CD4-positive, alpha-beta T cell treated with Interleukin-17A for 1 hour (primary cell): ENCODE results near the gene ZNHIT2.
"Not testable (repeated sequence)": the region's sequence is repeated elsewhere in the genome, so short reads cannot be mapped to it uniquely, and the experiment has no call there.

ENCODE experiments used
- DNase-seq: peaks from one replicate; pipeline ENCODE4 v3.0.0-alpha.2; 2020

ZNHIT2 gene

DNA sequence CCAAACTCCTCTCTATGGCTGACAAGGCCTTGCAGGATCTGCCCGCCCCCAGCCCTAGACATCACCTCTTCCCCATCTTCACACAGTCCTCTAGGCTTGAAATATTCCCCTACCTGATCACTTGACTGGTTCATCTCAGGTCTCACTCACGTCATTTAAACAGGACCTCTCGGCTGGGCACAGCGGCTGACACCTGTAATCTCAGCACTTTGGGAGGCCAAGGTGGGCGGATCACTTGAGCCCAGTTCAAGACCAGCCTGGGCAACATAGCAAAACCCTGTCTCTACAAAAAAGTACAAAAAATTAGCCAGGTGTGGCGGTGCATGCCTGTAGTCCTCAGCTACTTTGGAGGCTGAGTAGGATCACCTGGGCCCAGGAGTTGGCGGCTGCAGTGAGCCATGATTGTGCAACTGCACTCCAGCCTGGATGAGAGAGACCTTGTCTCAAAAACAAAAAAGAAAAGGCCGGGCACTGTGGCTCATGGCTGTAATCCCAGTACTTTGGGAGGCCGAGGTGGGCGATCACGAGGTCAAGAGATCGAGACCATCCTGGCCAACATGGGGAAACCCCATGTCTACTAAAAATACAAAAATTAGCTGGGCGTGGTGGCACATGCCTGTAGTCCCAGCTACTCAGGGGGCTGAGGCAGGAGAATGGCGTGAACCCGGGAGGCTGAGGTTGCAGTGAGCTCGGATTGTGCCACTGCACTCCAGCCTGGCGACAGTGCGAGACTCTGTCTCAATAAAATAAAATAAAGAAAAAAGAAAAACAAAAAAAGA, 1.6 kb upstream of the ZNHIT2 start:
- not testable (repeated sequence) for DNase-seq

DNA sequence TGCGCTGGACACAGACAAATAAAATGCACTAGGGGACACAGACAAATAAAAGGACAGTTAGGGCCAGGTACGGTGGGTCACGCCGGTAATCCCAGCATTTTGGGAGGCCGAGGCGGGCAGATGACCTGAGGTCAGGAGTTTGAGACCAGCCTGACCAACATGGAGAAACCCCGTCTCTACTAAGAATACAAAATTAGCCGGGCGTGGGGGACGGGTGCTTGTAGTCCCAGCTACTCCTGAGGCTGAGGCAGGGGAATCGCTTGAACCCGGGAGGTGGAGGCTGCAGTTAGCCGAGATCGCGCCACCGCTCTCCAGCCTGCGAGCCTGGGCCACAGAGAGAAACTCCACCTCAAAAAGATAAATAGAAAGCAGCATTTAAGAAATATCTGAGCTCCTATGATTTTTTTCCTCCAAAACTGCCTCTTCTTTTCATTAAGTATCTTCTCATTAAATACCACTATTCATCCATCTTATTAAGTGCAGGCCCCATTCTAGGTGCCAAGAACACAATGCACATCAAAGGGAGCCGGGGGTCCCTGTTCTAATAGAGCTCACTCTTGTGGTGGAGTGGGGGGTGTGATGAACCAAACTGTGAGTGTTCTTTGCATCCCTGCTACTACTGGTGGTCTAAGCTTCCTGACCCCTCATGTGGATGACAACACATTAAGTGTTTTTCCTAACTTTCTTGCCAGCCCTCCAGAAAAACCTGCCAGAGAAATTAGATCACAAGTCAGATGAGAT, 766 bp upstream of the ZNHIT2 start:
- no peak for DNase-seq

DNA sequence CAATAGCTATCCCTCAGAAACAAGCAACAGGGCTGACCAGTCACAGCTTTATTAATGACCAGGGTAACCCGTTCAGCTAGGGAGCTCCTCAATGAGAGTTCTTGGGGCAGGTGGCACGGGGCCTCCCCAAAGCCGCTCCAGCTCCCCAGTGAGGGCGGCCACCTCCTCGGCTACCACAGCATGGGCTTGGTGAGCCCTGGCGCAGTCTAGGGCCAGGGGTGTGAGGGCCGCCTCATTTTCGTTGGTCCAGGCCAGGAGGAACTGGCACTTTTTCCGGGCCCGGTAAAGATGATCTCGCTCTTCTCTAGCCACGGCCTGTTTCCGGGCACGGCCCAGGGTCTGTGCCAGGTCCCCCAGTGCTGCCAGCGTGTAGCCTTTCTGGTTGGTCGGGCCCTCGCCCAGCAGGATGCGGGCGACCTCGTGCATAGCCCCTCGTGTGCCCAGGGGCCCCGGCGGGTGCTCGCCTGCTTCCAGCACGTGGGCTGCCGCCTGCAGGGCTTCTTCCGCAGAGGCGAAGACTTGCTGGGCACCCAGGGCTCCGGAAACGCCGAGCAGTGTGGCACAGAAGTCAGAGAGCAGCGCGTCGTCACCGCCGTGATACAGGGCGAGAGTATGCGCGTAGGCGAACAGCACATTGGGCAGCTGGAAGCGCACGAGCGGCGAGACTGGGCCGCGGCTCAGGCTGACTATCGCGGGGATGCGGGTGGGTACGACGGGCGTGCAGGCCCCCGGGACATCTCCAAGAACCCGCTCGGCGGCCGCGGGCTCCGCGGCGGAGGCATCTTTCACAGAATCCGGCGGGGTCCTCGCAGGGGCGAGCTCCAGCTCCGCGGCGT, 913 bp downstream of the ZNHIT2 start:
- DNase-seq, result peak; percentile 74

DNA sequence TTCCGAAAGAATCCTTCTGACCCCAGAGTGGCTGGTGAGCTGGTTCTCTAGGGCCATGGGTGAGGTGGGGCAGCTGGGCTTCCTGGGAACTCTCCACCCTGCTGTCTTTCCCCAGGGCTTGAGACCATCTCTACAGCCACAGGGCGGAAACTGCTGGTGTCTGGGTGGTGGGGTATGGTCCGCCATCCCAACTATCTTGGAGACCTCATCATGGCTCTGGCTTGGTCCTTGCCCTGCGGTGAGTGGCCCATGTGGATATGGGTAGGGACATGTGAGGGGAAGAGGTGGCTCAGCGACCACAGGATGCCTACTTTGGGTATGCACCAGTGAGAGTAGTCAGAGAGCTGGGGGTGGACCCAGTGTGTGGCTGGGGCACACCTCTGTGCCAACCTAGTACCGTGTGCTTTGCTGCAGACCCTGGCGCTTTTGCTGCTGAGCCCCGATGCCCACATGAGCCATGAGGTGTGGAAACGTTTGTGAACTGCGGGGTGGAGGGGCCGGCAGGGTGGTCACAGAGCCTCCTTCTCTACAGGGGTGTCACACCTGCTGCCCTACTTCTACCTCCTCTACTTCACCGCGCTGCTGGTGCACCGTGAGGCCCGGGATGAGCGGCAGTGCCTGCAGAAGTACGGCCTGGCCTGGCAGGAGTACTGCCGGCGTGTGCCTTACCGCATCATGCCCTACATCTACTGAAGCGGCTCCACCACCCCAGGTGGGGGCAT, 2.0 kb downstream of the ZNHIT2 start:
- no peak for DNase-seq

DNA sequence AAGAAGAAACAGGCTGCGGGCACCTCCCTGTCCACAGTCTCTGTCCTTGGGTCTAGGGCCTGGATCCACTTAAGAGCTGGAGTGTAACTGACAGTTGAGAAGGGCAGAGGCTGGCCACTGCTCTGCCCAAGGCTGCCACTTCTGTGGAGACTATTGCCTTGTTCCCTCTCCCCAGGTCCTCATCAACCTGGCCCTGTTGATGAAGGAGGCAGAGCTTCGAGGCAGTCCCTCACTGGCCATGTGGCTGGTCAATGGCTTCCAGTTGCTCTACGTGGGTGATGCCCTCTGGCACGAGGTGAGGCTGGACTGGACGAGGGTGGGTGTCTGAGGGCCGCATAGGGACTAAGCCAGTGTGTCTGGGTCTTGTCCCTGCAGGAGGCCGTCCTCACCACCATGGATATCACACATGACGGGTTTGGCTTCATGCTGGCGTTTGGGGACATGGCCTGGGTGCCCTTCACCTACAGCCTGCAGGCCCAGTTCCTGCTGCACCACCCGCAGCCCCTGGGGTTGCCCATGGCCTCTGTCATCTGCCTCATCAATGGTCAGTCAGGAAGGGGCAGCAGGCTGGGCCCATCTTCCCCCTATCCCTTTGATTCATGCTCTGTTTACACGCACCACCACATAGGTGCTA, 2.8 kb downstream of the ZNHIT2 start:
- DNase-seq, result no peak

DNA sequence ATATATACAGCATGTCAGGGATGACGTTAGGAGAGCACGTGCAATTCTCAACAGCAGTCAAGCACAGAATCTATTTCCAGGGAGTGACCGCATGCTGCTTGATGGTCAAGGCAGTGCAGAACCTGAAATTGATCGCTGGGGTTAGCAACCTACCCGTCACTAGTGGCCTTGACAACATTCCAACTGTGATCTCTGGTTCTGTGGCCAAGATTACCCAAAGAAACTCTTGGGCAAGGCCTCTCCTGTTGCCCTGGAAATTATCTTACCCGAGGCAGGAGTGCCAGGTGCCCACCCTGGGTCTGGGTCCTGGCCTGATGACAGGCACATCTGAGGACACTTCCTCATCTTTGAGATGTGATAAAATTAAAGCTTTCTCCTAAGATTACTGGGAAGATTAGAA, 3.7 kb downstream of the ZNHIT2 start:
- no peak for DNase-seq

DNA sequence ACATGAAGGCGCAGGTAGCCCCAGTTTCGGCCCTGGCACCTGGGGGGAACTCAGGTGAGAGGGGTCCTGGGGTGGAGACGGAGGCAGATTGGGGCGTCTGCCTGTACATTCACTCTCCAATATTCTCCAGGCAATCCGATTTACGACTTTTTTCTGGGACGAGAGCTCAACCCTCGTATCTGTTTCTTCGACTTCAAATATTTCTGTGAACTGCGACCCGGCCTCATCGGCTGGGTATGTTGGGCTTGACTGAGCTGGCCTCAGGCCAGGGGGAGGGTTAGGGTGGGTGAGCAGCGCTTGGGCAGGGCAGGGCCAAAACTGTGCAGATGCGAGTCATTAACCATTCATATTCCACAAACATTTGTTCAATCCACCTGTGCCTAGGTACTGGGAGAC, 4.1 kb downstream of the ZNHIT2 start:
- DNase-seq, result no peak

DNA sequence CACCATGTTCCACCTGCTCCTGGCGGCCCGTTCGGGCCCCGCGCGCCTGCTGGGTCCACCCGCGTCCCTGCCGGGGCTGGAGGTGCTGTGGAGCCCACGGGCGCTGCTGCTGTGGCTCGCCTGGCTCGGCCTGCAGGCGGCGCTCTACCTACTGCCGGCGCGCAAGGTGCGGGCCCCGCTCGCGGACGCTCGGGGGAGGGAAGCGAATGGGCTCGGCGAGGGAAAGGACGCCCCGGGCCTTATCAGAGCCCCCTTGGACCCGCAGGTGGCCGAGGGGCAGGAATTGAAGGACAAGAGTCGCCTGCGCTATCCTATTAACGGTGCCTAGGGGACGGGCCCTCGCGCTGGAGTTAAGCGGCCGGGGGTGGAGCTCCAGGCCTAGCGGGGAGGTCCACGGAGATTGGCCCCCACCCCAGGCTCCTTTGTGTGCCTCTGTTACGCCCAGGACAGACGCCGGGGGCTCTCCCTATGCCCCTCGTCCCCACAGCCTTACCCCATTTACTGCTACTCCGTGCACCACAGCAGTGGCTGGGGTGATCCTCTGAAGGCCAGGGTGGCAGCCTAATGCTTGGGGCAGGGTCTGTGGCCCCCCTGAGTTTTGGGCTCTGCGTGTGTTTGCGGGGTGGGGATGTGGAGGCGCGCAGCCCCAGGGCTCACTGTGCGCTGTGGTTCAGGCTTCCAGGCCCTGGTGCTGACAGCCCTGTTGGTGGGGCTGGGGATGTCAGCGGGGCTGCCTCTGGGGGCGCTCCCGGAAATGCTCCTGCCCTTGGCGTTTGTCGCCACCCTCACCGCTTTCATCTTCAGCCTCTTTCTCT, 4.7 kb downstream of the ZNHIT2 start:
- peak; percentile 80 for DNase-seq

DNA sequence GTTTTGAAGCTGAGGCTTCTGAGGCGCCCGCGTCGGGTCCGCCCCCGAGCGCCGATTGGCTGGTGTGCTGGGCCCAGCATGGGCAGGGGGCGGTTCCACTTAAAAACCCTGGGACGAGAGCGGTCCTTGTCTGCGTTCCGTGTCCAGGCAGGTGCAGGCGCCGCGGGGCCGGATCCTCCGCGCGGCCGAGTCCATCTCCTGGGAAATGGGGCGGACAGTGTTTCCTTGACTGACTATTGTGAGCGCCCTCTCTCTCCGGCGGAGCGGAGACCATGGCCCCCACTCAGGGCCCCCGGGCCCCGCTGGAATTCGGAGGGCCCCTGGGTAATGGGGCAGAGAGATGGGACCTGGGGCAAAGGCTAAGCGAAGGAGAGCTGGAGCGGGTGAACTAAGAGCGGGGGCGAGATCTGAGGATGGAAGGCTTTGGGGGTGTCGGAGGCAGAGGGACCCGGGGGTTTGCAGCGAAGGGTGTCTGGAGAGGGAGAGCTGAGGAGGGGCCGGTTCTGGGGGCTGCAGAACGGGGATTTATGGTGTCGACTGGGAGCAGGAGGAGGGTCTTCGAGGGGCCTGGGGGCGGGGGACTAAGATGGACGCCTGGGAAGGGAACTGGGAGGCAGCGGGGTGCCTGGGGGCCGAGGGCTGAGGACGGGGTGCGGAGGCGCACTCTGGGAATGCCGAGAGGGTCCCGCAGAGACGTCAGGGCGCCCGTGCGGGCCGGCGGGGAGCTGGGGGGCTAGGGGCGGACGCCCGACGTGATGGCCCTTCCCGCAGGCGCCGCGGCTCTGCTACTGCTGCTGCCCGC, 5.6 kb downstream of the ZNHIT2 start, which contains the start of gene TM7SF2:
TSS of gene TM7SF2 (plus strand) at position 129 of the 802 bp plus-strand sequence. CDS start at position 273, 144 bp downstream.
- peak; percentile 95 for DNase-seq

DNA sequence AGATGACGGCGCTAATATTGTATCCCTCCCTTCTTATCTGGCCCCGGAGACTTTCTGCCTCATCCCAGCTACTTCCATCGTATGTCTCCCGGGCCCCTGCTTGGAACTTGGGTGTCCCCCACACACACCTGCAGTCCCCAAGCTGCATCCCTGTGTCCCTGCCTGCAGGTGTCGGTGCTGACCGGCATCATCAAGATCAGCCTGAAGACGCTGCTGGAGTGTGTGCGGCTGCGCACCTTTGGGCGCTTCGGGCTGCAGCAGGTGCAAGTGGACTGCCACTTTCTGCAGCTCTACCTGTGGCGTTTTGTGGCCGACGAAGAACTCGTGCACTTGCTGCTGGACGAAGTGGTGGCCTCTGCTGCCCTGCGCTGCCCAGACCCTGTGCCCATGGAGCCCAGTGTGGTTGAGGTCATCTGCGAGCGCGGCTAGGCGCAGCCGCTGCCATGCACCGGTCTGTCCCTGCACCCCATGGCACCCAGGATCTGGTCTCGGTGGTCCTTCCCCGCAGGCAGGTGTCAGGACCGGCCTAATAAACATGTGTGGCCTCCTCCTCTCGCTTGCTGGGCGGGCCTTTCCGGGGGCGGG, 6.2 kb downstream of the ZNHIT2 start:
- no peak for DNase-seq

DNA sequence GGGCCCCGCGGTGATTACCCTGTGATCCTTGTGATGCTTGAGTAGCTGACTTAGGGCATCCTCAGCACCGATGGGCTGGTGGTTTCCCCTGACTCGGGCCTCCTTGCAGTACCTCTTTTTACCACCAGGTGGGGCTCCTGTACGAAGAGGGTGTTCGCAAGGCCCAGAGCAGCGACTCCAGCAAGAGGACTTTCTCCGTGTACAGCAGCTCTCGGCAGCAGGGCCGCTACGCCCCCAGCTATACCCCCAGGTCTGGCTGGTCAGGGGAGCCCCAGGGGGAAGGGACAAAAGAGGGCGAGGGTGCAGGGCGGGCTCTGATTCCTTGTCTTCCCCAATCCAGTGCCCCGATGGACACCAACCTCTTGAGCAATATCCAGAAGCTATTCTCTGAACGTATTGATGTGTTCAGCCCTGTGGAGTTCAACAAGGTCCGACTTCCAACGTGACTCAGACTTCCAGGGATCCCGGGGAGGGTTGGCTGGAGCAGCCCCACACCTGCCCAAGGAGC, 7.1 kb downstream of the ZNHIT2 start:
- peak; percentile 96 for DNase-seq

DNA sequence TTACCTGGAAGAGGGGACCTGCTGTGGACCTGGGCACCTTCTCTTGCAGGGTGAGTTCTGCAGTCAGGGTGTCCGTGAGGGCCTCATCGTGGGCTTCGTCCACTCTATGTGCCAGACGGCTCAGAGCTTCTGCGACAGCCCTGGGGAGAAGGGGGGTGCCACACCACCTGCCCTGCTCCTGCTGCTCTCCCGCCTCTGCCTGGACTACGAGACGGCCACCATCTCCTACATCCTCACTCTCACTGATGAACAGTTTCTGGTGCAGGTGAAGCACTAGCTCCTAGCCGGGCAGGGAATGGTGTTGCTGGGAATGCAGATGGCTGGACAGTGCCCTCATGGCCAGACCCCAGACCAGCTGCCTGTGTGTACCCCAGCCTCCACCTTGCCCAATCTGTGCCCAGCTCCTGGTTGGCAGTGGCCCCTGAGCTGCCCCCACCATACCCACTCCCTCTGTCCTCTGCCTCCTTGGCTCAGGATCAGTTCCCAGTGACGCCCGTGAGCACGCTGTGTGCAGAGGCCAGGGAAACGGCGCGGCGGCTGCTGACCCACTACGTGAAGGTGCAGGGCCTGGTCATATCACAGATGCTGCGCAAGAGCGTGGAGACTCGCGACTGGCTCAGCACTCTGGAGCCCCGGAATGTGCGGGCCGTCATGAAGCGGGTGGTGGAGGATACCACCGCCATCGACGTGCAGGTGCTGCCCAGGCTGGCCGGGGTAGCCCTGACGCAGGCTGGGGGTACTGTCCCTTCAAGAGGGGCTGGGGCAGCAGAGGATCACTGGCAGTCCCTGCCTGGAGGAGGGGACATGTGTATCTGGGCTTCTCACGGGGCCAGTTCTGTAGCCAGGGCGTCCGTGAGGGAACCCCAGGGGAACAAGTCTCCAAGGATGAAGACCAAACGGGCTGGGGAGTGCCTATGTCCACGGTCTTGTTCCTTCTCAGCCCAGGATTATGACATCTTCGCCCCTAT, 8.0 kb downstream of the ZNHIT2 start:
- DNase-seq, result no peak

DNA sequence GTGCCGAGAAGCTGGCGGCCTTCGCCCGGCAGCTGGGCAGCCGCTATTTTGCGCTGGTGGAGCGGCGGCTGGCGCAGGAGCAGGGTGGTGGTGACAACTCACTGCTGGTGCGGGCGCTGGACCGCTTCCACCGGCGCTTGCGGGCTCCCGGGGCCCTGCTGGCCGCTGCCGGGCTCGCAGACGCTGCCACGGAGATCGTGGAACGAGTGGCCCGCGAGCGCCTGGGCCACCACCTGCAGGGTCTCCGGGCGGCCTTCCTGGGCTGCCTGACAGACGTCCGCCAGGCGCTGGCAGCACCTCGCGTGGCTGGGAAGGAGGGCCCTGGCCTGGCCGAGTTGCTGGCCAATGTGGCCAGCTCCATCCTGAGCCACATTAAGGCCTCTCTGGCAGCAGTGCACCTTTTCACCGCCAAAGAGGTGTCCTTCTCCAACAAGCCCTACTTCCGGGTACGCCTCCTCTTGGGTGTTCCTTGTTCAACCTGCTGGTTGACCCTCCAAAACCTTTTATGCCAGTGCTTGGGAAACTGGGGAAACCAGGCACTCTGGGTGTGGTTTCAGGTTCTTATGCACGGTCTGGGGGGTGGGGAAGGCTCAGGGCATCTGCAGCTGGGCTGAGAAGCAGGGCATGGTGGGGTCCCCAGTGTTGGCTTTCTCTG, 8.9 kb downstream of the ZNHIT2 start:
- DNase-seq, result no peak

DNA sequence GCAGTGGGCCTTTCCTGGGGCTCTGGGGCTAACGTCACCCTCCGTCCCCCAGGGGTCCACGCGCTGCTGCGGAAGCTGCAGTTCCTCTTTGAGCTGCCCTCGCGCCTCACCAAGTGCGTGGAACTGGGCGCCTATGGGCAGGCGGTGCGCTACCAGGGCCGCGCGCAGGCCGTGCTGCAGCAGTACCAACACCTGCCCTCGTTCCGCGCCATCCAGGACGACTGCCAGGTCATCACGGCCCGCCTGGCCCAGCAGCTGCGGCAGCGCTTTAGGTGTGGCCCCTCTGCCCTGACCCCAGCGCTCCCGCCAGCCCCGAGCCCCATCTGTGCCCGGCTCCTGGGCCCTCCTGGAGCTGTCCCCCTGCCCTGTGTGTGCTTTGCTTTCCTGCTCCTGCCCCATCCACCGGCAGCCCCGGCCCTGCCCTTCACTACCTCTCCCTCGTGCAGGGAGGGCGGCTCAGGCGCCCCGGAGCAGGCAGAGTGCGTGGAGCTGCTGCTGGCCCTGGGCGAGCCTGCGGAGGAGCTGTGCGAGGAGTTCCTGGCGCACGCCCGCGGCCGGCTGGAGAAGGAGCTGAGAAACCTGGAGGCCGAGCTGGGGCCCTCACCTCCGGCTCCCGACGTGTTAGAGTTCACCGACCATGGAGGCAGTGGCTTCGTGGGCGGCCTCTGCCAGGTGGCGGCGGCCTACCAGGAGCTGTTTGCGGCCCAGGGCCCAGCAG, 9.6 kb downstream of the ZNHIT2 start:
- no peak for DNase-seq

DNA sequence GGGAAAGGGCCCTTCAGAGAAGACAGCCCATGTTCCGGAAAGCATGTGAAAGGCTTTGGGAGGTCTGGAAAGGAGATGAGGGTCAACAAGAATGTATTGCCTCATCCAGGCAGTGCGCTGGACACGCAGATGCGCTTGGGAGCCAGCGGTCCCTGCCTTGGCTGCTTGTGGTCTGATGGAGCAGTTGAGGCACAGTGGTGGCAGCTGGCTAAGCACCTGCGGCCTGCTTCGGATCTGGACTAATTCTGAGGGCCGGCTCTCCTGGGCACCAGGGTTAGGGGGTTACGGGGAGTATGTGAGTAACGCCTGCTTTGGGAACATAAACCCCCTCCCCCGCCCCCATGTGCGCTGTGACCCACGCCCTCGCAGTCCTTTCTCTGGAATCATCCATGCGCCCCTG, 10.4 kb downstream of the ZNHIT2 start:
- DNase-seq, result no peak

DNA sequence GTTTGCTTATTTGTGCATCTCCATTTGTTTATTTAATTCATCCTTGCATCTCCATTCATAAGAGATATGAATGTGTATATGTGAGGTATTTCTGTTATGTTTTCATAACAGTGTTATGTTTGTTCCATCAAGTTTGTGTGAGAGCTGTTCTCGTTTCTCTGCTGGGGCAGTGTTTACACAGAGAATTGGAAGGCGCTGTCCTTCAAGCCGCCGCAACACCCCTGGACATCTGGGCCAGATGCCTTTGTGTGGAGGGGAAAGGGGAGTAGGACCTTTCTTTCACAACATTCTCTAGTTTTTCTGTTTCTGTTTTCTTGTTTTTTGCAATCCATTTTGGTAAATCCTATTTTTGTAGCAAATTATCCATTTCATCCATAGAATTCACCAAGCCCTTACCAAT, 12.9 kb downstream of the ZNHIT2 start:
- DNase-seq, result no peak

DNA sequence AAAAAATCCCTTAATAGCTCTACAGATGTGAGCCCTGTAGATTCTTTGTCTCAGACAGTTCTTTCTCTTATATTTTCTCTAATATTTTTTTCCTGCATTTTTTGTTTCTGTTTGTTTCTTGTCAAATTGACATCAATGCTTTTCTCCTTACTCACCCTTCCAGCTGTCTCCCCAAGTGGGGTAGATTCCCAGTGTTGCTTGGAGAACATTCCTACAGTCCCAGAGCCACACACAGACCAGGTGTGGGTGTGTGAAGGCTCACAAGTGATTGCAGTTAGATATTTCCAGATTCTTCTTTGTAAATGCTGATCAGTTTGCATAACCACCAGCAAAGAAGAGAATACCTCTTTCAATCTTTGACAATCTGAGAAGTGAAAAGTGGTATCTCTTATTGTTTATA, 14.0 kb downstream of the ZNHIT2 start:
- DNase-seq, result no peak
